Transverse colon (tissue), 4 donors: ENCODE measurements around the gene CCDC7. TPM values are rescaled to one million over a fixed set of nuclear protein-coding genes. Genes with fewer than 3 reads are reported as not detected.
"Not testable (repeated sequence)": the region's sequence is repeated elsewhere in the genome, so short reads cannot be mapped to it uniquely, and the experiment has no call there.

Source experiments
- DNase-seq: peaks from one replicate; pipeline ENCODE4 v3.0.0-alpha.2; 2019
- H3K27ac ChIP-seq, 4 donors: fragments of 200-600 bp; sonication (generic); 2 replicates each; pipeline ENCODE4 v1.5.1; 2016 to 2018; ENCODE audit warnings: inconsistent platforms in 4 of 4
- H3K27me3 ChIP-seq: fragments of 200-600 bp; sonication (generic); 2 replicates; pipeline ENCODE4 v1.5.1; 2017; ENCODE audit warnings: inconsistent platforms
- H3K36me3 ChIP-seq, 4 donors: fragments of 200-600 bp; sonication (generic); 2 replicates each; pipeline ENCODE4 v1.5.1; 2017 to 2019; ENCODE audit warnings: inconsistent platforms in 4 of 4
- H3K4me1 ChIP-seq, 4 donors: fragments of 200-600 bp; sonication (generic); 2 replicates each; pipeline ENCODE4 v1.5.1; 2017 to 2020; ENCODE audit warnings: inconsistent platforms in 4 of 4
- H3K4me3 ChIP-seq, 4 donors: fragments of 200-600 bp; sonication (generic); 1 replicate in 1 of 4; 2 replicates in 3 of 4; pipeline versions ENCODE4 v1.5.1 to v1.6.1; 2017 to 2019; ENCODE audit warnings: inconsistent platforms in 4 of 4
- H3K9me3 ChIP-seq, 2 donors: fragments of 200-600 bp; sonication (generic); 2 replicates each; pipeline ENCODE4 v1.5.1; 2017 to 2019; ENCODE audit warnings: inconsistent platforms in 2 of 2
- EP300 ChIP-seq: sonication (generic); formaldehyde crosslinking; IDR thresholded peaks from one replicate; pipeline ENCODE4 v1.6.1; 2017; ENCODE audit warnings: antibody characterized with exemption, low read depth
- POLR2A ChIP-seq: fragments of 450-650 bp; IDR thresholded peaks from one replicate; pipeline ENCODE4 v1.6.1; 2016; ENCODE audit warnings: antibody characterized with exemption, mild to moderate bottlenecking, moderate library complexity
- POLR2AphosphoS5 ChIP-seq, 3 donors: sonication (generic); formaldehyde crosslinking; IDR thresholded peaks; one replicate each; pipeline ENCODE4 v1.6.1; 2016; ENCODE audit warnings: antibody characterized with exemption in 3 of 3
- WGBS, 2 donors: methylation state at CpG; one replicate each; pipeline ENCODE4 v1.1.5; 2018; ENCODE audit warnings: low coverage in 1 of 2; 5-methylcytosine and 5-hydroxymethylcytosine counted together
- in situ Hi-C, 4 donors: fragments of 200-750 bp; cut with MboI; loops; one replicate each; pipeline versions ENCODE4 v1.15.0 to v1.15.1; 2017; ENCODE audit warnings: low sequenced_read_pairs in 3 of 4, low pct_ligation_motif_present in 1 of 4, low pct_unique_long_range_greater_than_20kb in 1 of 4
- intact Hi-C: fragments of 100-400 bp; cut with DNase I; formaldehyde crosslinking; loops from one replicate; pipeline ENCODE4 v1.15.1; 2023; ENCODE audit warnings: low total_unique reads
- total RNA-seq, 4 donors: library from RNA; depleted of rRNA; stranded (reverse); fragments of >200 nt; gene quantifications; one replicate each; pipeline ENCODE4 v1.1.0, GENCODE V29; 2016
- TF ChIP-seq, protein P1 (sequence below), 5 experiments: fragments of 200-600 bp in 3 of 5; fragments of 450-650 bp in 2 of 5; sonication (generic) in 3 of 5; IDR thresholded peaks; 1 replicate in 2 of 5; 2 replicates in 3 of 5; pipeline ENCODE4 v1.5.1; 2016 to 2017; ENCODE audit warnings: antibody characterized with exemption in 5 of 5, inconsistent platforms in 3 of 5, mild to moderate bottlenecking in 2 of 5, moderate library complexity in 1 of 5

The CCDC7 gene
- total RNA-seq, 4 donors from 2014 or later = 4.8 to 17.6 (median 13.3) TPM

DNA sequence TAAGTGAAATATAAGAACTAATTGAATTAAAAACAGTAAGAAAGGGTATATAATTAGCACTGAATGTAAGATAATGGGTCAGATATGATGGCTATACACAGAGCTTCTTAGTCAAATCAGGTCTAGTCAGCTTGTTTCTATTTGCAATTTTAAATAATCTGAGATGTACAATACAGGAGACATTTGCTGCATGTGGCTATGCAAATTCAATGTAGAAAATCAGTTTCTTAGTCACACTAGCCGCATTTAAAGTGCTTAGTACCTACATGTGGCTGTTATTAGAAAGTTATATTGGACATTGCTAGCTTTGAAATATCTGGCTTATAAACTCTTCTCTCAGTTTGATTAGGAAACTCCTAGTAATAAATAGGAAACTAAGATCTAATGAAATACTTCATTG lies 25.3 kb downstream of the CCDC7 start:
- no peak for DNase-seq
- H3K27me3 ChIP-seq = no peaks in the 10 kb centered on the region
- H3K4me3 ChIP-seq = no peak overlapping the region
- H3K27ac ChIP-seq = no peak overlapping the region
- TF ChIP-seq POLR2A = no peak
- no peak for TF ChIP-seq POLR2AphosphoS5 (IDR thresholded peaks at IDR 0.05)
- TF ChIP-seq, protein P1, sequence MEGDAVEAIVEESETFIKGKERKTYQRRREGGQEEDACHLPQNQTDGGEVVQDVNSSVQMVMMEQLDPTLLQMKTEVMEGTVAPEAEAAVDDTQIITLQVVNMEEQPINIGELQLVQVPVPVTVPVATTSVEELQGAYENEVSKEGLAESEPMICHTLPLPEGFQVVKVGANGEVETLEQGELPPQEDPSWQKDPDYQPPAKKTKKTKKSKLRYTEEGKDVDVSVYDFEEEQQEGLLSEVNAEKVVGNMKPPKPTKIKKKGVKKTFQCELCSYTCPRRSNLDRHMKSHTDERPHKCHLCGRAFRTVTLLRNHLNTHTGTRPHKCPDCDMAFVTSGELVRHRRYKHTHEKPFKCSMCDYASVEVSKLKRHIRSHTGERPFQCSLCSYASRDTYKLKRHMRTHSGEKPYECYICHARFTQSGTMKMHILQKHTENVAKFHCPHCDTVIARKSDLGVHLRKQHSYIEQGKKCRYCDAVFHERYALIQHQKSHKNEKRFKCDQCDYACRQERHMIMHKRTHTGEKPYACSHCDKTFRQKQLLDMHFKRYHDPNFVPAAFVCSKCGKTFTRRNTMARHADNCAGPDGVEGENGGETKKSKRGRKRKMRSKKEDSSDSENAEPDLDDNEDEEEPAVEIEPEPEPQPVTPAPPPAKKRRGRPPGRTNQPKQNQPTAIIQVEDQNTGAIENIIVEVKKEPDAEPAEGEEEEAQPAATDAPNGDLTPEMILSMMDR (IDR thresholded peaks at IDR 0.05) = no peak
- no peak for TF ChIP-seq EP300
- in situ Hi-C loops = no loop called here
- H3K36me3 ChIP-seq = peaks cover 0 to 11% (median 0%) of the 10 kb centered on the region in 4 donors
- no peaks in the 10 kb centered on the region for H3K4me1 ChIP-seq
- intact Hi-C loops = no loop called here
- WGBS, 2 donors = 93 to 100% methylated on average over 1 of the region's 1 CpG
- no peaks in the 10 kb centered on the region for H3K9me3 ChIP-seq

DNA sequence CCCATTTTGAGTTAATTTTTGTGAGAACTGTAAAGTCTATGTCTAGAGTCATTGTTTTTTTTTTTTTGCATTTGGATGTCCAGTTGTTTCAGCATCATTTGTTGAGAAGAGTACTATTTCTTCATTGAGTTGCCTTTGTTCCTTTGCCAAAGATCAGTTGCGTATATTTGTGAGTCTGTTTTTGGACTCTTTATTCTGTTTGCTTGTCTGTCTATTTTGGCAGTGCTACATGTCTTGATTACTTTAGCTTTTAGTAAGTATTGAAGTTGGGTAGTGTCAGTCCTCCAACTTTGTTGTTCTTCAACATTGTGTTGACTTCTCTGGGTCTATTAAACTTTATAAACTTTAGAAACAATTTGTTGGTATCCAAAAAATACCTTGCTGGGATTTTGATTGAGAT lies 31.6 kb downstream of the CCDC7 start:
- TF ChIP-seq POLR2AphosphoS5 (IDR thresholded peaks at IDR 0.05) (no peak), POLR2A (no peak), EP300 (no peak)
- TF ChIP-seq, protein P1 (IDR thresholded peaks at IDR 0.05) = no peak

DNA sequence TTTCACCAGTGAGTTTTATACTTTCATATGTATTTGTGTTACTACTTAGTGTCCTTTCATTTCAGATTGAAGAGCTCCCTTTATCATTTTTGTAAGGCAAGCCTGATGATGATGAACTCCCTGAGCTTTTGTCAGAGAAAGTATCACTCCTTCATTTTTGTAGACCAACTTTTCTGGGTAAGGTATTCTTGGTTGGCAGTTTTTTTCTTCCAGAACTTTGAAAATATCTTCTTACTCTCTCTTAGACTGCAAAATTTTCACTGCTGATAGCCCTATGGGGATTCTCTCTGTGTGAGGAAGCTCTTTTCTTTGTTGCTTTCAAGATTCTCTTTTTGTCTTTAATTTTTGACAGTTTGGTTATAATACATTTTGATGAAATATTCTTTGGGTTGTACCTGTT lies 35.7 kb downstream of the CCDC7 start:
- Histone ChIP-seq H3K27ac (no peak overlapping the region), H3K9me3 (peaks cover 8 to 14% of the 10 kb centered on the region in 2 donors), H3K4me1 (no peaks in the 10 kb centered on the region), H3K36me3 (peaks cover 0 to 16% (median 5%) of the 10 kb centered on the region in 4 donors), H3K27me3 (no peaks in the 10 kb centered on the region), H3K4me3 (no peak overlapping the region)
- TF ChIP-seq EP300 = no peak
- no peak for TF ChIP-seq POLR2A
- no peak for TF ChIP-seq POLR2AphosphoS5 (IDR thresholded peaks at IDR 0.05)
- TF ChIP-seq, protein P1 (IDR thresholded peaks at IDR 0.05) = no peak
- intact Hi-C loops (no loop called here), in situ Hi-C loops (no loop called here)
- no peak for DNase-seq

More for the DNA sequence above, 31.6 kb downstream of the CCDC7 start:
- in situ Hi-C loops (no loop called here), intact Hi-C loops (no loop called here)
- no peaks in the 10 kb centered on the region for H3K4me1 ChIP-seq
- H3K36me3 ChIP-seq = peaks cover 0 to 22% (median 5%) of the 10 kb centered on the region in 4 donors
- H3K4me3 ChIP-seq = no peak overlapping the region
- H3K9me3 ChIP-seq = peaks cover 8 to 14% of the 10 kb centered on the region in 2 donors
- WGBS, 2 donors = 90 to 96% methylated on average over 1 of the region's 1 CpG
- no peaks in the 10 kb centered on the region for H3K27me3 ChIP-seq
- no peak for DNase-seq
- no peak overlapping the region for H3K27ac ChIP-seq

DNA sequence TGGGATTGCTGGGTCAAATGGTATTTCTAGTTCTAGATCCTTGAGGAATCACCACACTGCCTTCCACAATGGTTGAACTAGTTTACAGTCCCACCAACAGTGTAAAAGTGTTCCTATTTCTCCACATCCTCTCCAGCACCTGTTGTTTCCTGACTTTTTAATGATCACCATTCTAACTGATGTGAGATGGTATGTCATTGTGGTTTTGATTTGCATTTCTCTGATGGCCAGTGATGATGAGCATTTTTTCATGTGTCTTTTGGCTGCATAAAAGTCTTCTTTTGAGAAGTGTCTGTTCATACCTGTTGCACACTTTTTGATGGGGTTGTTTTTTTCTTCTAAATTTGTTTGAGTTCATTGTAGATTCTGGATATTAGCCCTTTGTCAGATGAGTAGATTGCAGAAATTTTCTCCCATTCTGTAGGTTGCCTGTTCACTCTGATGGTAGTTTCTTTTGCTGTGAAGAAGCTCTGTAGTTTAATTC lies 37.1 kb downstream of the CCDC7 start:
- H3K27ac ChIP-seq, in situ Hi-C loops, H3K4me3 ChIP-seq, H3K27me3 ChIP-seq, intact Hi-C loops, H3K4me1 ChIP-seq, DNase-seq: not testable (repeated sequence)
- H3K9me3 ChIP-seq = peaks cover 8 to 14% of the 10 kb centered on the region in 2 donors
- H3K36me3 ChIP-seq = peaks cover 0 to 19% (median 5%) of the 10 kb centered on the region in 4 donors

DNA sequence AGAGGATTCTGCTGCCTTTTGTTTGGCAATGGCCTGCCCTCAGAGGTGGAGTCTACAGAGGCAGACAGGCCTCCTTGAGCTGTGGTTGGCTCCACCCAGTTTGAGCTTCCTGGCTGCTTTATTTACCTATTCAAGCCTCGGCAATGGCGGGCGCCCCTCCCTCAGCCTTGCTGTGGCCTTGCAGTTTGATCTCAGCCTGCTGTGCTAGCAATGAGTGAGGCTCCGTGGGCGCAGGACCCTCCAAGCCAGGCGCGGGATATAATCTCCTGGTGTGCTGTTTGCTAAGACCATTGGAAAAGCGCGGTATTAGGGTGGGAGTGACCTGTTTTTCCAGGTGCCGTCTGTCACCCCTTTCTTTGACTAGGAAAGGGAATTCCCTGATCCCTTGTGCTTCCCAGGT lies 42.1 kb downstream of the CCDC7 start:
- H3K27me3 ChIP-seq, H3K4me3 ChIP-seq, H3K9me3 ChIP-seq, DNase-seq, H3K4me1 ChIP-seq, H3K27ac ChIP-seq, in situ Hi-C loops, intact Hi-C loops, H3K36me3 ChIP-seq: not testable (repeated sequence)
- 89% methylated on average over 10 of the region's 10 CpGs; no CpG with 5 or more reads in 1 of the 2 donors for WGBS, 2 donors
